NCI-H187 (cell line): Measurements from ENCODE around the gene FAAH.

Source experiments
- DNase-seq, 2 experiments: peaks; one replicate each; lab custom pipeline; 2025; lab: John Stamatoyannopoulos, UW

Gene FAAH

DNA sequence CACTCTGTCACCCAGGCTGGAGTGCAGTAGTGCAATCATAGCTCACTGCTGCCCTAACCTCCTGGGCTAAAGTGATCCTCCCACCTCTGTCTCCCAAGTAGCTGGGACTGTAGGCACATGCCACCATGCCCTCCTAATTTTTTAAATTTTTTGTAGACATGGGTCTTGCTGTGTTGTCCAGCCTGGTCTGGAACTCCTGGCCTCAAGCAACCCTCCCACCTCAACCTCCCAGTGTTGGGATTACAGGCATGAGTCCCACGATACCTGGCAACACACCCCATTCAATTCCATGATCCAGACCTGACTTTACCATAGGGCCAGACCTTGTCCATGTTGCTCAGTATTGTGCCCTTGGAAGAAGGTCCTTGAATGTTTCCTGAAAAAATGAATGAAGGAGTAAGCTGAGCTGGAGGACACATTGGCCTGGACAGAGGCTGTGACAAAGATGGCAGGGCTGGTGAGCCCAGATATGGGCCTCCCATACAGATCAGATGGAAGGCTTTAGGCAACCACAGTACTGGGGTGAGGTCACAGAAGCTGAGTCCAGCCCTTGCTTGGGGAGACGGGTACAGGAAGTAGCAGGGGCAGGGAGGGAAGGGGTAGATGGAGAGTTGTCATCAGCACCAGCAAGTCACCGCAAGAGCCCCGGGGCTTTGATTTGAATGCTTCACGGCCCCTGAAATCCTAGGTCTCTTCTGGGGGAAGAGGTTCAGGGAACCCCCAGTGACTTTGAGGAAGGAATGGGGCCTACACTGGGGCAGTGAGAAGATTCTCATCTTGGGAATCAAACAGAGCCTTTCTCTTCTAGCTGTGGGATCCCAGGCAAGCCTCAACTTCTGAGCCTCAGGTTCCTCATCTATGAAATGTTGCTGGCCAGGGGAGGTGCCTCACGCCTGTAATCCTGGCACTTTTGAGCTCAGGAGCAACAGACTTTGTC is 55.4 kb downstream of the FAAH start:
- no peak for DNase-seq

DNA sequence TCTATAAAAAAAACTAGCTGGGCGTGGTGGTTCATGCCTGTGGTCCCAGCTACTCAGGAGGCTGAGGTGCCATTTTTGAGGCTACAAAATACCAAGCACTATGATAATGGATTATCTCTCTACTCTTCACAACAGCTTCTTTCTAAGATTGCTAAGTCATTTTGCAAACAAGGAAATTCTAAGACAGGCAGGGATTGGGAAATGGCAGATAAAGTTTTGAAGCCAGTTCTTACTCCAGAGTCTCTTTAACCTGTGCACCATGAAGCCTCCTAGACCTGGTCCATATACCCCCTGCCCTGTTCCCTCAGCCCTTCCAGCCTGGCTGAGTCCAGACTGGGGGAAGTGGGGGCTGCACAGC is 56.0 kb downstream of the FAAH start:
- DNase-seq = no peak

DNA sequence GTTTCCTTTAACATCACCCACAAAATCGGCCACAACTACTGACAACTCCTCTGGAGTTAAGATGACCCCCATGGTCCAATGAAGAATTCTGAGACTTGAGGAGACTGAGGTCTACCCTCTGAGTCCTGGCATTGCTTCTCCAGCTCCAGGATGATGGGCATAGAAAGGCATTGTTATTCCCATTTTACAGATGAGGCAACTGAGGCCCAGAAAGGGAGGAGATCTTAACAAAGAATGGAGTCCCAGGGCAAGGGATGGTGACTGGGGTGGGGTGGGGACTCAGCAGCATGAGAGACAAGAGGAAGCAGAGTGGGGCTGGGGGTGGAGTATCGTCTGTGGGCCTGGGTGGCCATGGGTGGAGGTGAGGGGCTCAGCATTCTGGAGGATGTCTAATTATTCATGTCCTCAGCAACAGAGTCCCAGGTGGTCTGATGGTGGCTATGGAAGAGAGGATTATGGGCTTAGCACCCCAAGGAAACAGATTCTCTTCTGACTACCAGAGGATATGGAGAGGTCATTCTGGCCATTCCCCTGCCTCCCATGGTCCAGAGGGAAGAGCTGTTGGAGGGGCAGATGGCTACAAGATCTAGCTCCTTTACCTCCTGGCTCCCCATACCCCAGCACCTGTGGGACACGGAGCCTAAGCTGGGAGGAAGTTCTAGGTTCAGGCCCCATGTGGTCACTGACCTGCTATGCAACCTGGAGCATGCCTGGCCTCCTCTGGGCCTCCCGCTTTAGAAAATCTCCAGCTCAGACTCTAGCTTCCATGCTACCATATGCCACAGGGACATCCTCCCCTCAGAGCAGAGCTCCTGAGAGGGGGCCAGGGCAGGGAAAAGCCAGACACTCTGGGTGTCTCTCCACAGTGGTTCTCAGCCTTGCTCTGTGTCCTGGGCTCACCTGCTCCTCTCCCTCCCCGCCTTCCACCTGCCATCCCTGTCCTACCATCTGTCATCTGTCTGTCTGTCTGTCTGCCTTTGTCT is 58.1 kb downstream of the FAAH start:
- no peak for DNase-seq

DNA sequence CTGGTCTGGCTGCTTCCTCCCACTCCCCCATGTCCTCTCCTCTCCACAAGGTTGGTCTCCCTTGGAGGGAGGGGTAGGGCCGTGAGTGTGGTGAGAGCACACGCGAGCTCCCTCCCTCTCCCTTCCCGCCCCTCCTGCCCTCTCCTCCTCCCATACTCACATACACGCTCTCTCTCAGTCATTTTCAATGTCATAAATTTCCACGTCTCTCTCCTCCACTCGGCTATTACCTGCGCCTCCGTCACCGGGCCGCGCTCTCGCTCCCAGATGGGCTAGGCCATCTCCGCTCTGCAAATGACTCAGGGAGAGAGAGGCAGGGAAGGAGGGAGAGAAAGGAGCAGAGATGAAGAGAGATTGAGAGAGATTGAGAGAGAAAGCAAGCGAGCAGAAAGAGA is 58.8 kb downstream of the FAAH start:
- DNase-seq = no peak

DNA sequence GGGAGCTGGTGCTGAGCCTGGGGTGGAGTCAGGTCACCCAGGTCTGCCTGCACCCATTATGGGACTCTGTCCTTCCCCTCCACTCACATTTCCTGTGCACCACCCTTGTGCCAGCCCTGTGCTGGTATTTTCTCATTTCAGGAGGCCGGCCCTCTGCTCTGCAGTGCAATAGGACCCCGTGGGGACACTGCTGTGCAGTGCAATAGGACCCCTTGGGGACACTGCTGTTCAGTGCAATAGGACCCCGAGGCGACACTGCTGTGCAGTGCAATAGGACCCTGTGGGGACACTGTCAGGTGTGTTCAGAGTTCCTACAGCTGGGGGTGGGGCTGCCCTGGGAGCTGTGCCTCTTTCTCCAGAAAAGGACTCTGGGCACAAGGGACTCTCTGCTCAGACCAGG is 59.3 kb downstream of the FAAH start:
- no peak for DNase-seq

DNA sequence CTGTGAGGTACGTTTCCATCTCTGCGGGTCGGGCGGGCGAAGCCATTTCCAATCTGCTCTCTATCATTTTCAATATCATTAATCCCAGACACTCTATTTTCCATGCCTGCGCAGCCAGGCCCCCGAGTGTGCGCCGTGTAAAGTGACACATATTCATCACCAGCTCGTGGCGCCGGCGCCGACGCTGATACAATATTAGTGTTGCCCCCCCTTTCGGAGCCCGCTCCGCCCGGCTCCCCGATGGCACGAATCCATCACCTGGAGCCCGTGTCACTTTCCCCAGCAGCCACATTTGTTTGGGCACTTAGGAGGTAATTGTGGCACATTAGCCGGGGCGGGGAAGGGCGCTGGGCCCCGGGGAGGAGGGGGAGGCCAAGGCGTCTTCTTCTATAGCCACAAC is 61.8 kb downstream of the FAAH start:
- no peak for DNase-seq

DNA sequence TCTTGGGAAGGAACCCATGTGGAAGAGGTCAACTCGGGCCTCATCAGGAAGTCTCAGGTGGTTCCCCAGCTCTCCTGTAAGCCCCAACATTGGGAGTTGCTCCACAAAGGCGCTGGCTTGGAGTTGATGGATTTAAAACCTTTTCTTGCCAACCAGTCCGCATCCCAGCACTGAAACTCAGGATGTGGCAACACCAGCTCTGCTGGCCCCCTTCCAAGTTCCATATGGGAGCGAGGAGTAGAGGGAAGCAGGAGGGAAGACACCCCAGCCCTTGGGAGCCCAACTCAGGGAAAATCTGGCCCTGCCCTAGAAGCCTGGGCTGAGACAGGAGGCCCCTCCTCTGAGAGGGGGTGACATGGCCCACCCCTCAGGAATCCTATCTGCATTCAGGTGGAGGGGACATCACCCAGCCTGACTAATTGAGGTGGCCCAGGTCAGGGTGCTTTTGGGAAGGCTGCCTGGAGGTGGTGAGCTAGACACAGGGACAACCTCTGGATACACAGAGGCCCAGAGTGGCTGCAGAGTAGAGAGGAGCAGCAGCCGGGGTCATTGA is 62.4 kb downstream of the FAAH start:
- no peak for DNase-seq

DNA sequence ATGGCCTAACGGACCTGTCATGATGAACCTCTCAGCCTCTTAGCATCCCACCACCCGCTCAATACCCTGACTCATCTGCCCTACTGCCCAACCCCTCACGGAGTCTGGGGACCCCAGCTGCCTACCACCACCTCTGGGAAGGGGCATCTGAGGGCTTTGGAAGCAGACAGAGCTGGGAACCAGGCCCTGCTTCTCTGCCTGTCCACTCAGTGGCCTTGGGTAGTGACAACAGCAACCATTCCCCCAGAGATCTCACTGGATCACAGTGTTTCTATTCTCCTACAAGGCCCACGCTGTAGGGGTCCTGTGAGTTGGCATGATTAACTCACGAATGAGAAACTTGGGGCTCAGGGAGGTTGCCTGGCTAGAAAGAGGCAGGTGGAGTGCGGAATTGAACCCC is 63.1 kb downstream of the FAAH start:
- no peak for DNase-seq

DNA sequence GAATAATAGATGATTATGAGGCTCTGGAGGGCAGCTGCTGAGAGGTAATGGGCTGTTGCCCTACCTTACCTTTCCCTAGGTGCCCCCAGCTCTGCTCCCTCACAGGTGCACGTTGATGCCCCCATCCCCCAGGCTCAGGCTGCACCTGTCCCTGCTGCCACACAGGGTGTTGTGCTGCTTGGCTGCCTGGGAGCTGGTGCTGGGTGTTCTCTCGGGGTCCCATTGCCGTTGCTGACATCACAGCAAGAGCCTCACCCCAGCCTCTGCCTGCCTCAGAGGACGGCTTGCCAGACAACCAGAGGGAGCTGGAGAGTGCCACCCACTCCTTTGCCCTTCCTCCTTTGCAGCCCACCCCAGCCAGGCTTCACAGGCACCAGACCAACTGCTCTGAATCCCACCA is 64.1 kb downstream of the FAAH start:
- DNase-seq = no peak

DNA sequence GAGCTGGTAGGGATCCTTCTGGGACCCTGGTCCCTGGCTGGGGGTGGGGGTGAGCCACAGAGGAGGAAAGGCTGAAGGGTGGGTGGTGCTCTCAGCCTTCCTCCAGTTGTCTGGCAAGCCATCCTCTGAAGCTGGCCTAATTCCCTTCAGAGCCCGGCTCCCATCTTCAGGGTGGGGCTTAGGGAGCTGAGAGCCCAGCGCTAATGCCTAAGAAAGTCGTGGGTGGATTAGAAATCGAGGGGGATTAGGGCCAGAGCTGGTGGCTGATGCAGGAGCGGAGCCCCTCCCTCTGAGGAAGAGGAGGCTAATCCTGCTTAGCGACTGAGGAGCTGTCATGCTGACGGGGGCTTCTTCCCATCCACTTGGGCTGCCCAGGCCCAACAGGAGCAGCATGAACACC is 64.7 kb downstream of the FAAH start:
- DNase-seq = no peak

DNA sequence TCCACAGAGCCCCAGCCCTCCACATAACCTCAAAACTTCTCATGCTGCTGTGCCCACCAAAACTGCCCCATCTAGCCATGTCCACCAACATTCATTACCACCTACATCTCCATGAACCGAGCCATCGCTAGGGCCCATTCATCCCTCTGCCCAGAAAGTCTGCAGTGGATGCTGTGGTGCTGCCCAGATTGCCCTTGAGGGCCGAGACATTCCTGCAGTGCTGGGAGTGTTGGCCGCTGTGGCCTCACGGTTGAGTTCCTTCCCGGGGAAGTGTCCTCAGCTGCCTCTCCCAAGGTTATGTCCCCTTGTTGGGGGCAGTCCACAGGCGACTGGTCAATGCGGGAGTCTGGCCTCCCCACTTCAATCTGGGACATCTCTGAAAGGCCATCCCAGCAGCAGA is 65.2 kb downstream of the FAAH start:
- DNase-seq = no peak

DNA sequence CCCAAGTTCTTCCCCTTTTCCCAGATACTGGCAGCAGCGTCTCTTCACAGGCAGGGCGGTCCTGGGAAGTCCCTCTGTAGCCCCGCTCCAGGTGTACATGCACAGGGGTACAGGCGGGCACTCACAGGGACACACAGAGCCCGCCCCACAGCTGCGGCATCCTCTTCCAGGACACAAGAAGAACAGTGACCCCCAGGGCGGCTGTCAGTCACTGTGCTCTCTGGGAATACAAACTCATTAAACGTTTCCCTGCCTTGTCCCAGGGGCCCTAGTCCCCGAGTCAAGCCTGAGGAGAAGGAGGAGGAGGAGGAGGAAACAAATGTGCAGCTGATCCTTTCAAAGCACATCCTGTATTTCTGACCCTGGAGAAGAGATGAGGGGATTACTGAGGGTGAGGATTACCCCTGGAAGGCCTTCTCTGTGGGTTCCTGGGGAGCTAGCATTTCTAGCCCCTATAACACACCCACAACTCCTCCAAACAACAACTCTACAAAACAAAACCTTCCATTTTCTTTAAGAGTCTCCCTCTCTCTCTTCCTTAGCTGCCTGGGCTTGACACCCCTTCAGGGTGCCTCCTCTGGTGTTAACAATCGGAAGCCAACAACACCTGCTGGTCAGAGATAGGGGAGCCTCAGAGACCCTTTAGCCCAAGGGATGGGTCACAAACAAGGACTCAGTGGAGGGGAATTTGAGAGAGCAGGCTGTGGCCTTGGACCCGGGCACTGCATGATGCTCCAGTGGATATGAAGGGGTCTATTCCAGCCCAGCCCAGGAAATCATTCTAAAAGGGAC is 67.1 kb downstream of the FAAH start:
- DNase-seq = no peak

DNA sequence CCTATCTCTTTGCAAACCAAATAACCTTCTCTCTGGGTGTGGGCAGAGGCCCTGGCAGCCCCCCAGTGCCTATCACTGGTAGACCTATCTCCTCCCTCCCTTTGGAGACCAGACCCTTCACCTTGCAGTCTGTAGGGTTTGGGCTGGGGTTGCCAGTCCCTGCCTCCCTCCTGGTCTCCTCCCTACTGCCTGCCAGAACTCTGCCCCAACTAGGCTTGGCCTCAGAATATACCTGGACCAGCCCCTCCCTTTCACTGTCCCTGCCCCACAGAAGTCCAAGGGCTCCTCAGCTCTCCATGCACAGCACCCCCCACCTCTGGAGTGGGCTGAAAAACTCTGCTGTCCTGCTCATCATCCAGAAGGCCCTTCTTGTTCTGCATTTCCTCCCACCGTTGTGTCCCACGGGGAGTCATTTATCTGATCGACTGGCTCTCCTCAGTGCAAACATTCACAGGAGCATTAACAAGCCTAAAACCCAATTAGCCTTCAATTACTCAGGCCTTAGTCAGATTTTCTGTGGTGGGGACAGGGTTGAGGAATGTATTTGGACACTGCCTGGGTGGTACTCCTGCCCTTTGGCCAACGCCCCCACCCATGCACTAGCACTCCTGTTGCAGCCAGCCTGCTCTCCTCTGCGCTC is 67.8 kb downstream of the FAAH start:
- no peak for DNase-seq
